ENCODE data around the gene HDAC4.

HDAC4 gene

DNA sequence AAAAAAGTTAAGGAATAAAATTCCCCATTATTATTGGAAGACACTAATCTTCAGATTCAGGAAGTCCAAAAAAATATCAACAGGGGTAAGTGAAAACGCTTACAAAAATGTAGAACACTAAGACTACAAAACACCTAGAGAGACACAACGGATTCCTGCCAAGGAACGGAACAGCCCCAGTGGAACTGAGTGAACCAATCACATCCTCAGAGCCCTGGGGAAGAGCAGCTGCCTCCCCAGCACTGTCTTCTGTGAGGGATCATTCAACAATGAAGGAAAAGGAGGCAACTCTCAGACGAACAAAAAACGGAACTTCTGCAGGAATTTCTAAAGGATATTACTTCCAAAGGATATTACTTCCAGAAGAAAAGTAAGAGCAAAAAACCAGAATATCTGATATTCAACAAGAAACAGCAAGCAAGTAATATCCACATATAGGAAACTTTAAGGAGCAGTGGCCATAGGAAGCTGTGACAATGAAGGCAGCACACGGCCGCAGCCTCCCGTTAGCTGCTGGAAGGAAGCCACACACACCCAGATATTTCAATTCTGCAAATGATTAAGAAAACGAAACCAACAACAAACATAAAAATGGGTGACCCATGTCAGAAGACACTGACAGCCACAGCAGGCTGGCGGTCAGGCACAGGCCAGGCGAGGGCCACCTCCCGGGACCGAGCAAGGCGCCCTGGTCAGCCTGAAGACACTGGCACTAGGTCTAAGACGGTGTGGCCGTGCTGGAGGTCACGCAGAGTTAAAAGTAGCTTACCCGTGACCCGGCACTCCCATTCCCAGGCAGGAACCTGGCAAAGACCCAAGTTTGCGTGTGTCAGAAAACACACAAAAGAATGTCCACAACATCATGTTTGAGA, 81.8 kb downstream of the HDAC4 start:
- Histone ChIP-seq H3K27ac (ENCODE audit: extremely low read depth, low read depth, low read length) (no peak overlapping the region), H3K36me3 (ENCODE audit: control insufficient read depth in 2 of 2, insufficient read depth in 1 of 2, low read length in 2 of 2) (no peaks in the 10 kb centered on the region), H3K9me3 (ENCODE audit: control insufficient read depth, insufficient read depth, low read depth, low read length) (no peaks in the 10 kb centered on the region), H3K4me3 (ENCODE audit: low read depth, low read length) (no peak overlapping the region), H3K4me1 (ENCODE audit: control insufficient read depth, insufficient read depth, low read length) (peaks cover 10% of the 10 kb centered on the region)
- no peak for TF ChIP-seq ZNF426 (tag by site-specific recombination; IDR thresholded peaks at IDR 0.05)
- TF ChIP-seq ZNF664 (tag by site-specific recombination; IDR thresholded peaks at IDR 0.05), result no peak
- TF ChIP-seq, protein P1, sequence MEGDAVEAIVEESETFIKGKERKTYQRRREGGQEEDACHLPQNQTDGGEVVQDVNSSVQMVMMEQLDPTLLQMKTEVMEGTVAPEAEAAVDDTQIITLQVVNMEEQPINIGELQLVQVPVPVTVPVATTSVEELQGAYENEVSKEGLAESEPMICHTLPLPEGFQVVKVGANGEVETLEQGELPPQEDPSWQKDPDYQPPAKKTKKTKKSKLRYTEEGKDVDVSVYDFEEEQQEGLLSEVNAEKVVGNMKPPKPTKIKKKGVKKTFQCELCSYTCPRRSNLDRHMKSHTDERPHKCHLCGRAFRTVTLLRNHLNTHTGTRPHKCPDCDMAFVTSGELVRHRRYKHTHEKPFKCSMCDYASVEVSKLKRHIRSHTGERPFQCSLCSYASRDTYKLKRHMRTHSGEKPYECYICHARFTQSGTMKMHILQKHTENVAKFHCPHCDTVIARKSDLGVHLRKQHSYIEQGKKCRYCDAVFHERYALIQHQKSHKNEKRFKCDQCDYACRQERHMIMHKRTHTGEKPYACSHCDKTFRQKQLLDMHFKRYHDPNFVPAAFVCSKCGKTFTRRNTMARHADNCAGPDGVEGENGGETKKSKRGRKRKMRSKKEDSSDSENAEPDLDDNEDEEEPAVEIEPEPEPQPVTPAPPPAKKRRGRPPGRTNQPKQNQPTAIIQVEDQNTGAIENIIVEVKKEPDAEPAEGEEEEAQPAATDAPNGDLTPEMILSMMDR (tag by site-specific recombination; IDR thresholded peaks at IDR 0.05), result no peak
- no peak for TF ChIP-seq GFI1B (tag by site-specific recombination; IDR thresholded peaks at IDR 0.05)
- TF ChIP-seq HOXD13 (CRISPR knock-in tag; IDR thresholded peaks at IDR 0.05; ENCODE audit: borderline replicate concordance), result no peak
- TF ChIP-seq, protein P2, sequence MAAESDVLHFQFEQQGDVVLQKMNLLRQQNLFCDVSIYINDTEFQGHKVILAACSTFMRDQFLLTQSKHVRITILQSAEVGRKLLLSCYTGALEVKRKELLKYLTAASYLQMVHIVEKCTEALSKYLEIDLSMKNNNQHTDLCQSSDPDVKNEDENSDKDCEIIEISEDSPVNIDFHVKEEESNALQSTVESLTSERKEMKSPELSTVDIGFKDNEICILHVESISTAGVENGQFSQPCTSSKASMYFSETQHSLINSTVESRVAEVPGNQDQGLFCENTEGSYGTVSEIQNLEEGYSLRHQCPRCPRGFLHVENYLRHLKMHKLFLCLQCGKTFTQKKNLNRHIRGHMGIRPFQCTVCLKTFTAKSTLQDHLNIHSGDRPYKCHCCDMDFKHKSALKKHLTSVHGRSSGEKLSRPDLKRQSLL (tag by site-specific recombination; IDR thresholded peaks at IDR 0.05), result no peak
- POLR2A ChIA-PET, result no interaction called here
- CTCF ChIA-PET, result interaction anchor here (0.6 kb wide), 2 partner anchors 962 to 1454 kb away, joined by 3 read pairs; no protein-coding TSS in a partner anchor

DNA sequence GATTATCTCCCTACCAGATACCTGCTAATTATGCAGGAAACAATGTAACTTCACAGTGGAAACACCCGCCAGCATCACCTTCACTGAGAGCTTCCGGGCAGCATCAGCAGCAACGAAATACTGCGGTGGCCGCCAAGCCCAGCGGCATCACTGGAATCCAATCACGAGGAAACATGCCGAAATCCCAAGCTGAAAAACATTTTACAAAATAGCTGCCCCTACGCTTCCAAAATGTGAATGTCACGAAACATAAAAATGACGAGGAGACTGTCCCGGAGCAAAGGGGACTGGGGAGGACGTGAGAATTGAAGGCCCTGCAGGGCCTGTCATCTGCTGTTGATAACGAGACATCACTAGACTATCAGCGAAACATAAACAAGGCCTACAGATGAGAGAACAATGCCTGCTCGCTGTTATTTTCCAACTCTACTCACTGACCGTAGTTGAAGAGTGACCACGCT, 82.6 kb downstream of the HDAC4 start:
- Histone ChIP-seq H3K4me1 (ENCODE audit: control insufficient read depth, insufficient read depth, low read length) (peaks cover 7% of the 10 kb centered on the region), H3K27ac (ENCODE audit: extremely low read depth, low read depth, low read length) (no peak overlapping the region), H3K4me3 (ENCODE audit: low read depth, low read length) (no peak overlapping the region), H3K36me3 (ENCODE audit: control insufficient read depth in 2 of 2, insufficient read depth in 1 of 2, low read length in 2 of 2) (no peaks in the 10 kb centered on the region), H3K9me3 (ENCODE audit: control insufficient read depth, insufficient read depth, low read depth, low read length) (no peaks in the 10 kb centered on the region)
- ChIA-PET CTCF (no interaction called here), POLR2A (interaction anchor here (0.6 kb wide), 1 partner anchor 17 kb away, joined by 4 read pairs; no protein-coding TSS in a partner anchor)
- no peak for TF ChIP-seq BCL11B (tag by site-specific recombination; IDR thresholded peaks at IDR 0.05; ENCODE audit: low read depth)
- TF ChIP-seq ZNF132 (tag by site-specific recombination; IDR thresholded peaks at IDR 0.05; ENCODE audit: borderline replicate concordance), result no peak
- no peak for TF ChIP-seq ZNF76 (tag by site-specific recombination; IDR thresholded peaks at IDR 0.05; ENCODE audit: borderline replicate concordance, low read depth)
- TF ChIP-seq, protein P3, sequence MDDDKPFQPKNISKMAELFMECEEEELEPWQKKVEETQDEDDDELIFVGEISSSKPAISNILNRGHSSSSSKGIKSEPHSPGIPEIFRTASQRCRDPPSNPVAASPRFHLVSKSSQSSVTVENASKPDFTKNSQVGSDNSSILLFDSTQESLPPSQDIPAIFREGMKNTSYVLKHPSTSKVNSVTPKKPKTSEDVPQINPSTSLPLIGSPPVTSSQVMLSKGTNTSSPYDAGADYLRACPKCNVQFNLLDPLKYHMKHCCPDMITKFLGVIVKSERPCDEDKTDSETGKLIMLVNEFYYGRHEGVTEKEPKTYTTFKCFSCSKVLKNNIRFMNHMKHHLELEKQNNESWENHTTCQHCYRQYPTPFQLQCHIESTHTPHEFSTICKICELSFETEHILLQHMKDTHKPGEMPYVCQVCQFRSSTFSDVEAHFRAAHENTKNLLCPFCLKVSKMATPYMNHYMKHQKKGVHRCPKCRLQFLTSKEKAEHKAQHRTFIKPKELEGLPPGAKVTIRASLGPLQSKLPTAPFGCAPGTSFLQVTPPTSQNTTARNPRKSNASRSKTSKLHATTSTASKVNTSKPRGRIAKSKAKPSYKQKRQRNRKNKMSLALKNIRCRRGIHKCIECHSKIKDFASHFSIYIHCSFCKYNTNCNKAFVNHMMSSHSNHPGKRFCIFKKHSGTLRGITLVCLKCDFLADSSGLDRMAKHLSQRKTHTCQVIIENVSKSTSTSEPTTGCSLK (tag by site-specific recombination; IDR thresholded peaks at IDR 0.05), result no peak
- TF ChIP-seq, protein P4, sequence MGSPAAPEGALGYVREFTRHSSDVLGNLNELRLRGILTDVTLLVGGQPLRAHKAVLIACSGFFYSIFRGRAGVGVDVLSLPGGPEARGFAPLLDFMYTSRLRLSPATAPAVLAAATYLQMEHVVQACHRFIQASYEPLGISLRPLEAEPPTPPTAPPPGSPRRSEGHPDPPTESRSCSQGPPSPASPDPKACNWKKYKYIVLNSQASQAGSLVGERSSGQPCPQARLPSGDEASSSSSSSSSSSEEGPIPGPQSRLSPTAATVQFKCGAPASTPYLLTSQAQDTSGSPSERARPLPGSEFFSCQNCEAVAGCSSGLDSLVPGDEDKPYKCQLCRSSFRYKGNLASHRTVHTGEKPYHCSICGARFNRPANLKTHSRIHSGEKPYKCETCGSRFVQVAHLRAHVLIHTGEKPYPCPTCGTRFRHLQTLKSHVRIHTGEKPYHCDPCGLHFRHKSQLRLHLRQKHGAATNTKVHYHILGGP (tag by site-specific recombination; IDR thresholded peaks at IDR 0.05), result no peak
- TF ChIP-seq ZNF157 (tag by site-specific recombination; IDR thresholded peaks at IDR 0.05), result no peak
- TF ChIP-seq ZNF660 (tag by site-specific recombination; IDR thresholded peaks at IDR 0.05), result no peak
- TF ChIP-seq ZBTB48 (tag by site-specific recombination; IDR thresholded peaks at IDR 0.05), result no peak
- no peak for TF ChIP-seq SALL2 (tag by site-specific recombination; IDR thresholded peaks at IDR 0.05; ENCODE audit: borderline replicate concordance)
- no peak for TF ChIP-seq KLF10 (tag by site-specific recombination; IDR thresholded peaks at IDR 0.05)
- TF ChIP-seq ZFP37 (tag by site-specific recombination; IDR thresholded peaks at IDR 0.05), result no peak
